Ishikawa (cell line): ENCODE data around the gene GLO1.

Source experiments
- EGR1 ChIP-seq: IDR thresholded peaks from 2 replicates; pipeline ENCODE4 v1.6.1; 2012
- FOXM1 ChIP-seq: IDR thresholded peaks from 2 replicates; pipeline ENCODE4 v1.6.1; 2012; ENCODE audit warnings: low read depth, borderline replicate concordance
- REST ChIP-seq: IDR thresholded peaks from 2 replicates; pipeline ENCODE4 v1.6.1; 2012; ENCODE audit warnings: low read depth, mild to moderate bottlenecking
- TEAD4 ChIP-seq: IDR thresholded peaks from 2 replicates; pipeline ENCODE4 v1.6.1; 2012

GRCh38 chr6:38703949-38704590, 1.1 kb upstream of the GLO1 start:
- TF ChIP-seq REST (no peak), TEAD4 (no peak), FOXM1 (no peak), EGR1 (no peak)
